HUDEP-2 (cell line): ENCODE measurements around the gene STK32B.
A peak's percentile ranks its signal among the peaks of the same experiment; 100 is the strongest.

ENCODE experiments used
- DNase-seq, 76 experiments: peaks; one replicate each; lab custom pipeline; 2025; ENCODE audit not compliant: unreplicated experiment in 76 of 76; lab: John Stamatoyannopoulos, UW

The STK32B gene

DNA sequence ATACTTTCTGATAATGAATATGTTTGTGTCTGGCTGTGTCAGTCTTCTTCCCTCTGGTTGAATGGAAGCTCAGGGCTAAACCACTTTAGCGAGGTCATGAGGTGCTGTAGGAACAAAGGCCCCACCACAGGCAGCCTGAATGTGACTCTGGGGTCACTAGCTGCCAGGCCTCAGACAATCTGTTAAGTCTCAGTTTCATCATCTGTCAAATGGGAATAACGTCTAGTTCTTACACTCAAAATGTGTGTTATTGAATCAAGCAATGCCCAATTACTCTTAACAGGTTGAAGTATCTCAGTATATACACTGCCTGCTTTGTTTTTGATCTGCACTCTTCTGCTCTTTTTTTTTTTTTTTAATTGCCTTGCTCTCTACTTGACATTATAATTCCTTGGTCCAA is 148.6 kb downstream of the STK32B start:
- no peak for DNase-seq

- no peak for DNase-seq
Observed at GRCh38 chr4:5200513-5200912, 149.2 kb downstream of the STK32B start.

DNA sequence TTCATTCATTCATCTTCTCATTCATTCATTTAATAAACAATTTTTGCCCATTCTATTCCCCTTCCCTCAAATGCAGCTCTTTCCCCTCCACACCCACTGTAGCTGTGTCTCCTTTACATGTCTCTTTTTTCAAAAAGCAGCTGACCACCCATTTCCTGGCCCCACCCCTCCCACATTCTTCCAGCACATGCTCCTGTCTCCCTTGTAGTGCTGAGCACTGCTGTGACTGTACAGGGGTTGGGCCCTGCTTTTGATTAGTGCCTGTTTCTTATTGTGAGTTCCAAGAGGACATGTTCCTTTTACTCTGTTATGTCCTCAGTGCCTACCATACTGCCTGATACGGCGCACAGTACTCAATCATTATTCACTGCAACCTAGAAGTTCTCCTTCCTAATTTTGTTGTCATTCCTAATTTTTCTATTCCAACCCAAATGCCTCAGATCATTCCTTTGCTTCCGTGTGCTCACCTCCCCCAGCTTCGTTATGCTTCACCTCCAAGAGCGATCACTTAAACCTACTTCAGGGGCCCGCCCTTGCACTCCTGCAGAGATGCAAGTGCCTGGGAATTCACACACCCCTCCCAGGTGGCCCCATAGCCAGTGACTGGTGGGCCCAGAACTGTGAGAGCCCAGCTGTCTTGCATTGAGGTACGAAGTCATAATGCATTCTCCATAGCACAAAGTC is 152.2 kb downstream of the STK32B start:
- DNase-seq, result no peak

GRCh38 chr4:5203993-5204310 is 152.7 kb downstream of the STK32B start:
- no peak for DNase-seq

DNA sequence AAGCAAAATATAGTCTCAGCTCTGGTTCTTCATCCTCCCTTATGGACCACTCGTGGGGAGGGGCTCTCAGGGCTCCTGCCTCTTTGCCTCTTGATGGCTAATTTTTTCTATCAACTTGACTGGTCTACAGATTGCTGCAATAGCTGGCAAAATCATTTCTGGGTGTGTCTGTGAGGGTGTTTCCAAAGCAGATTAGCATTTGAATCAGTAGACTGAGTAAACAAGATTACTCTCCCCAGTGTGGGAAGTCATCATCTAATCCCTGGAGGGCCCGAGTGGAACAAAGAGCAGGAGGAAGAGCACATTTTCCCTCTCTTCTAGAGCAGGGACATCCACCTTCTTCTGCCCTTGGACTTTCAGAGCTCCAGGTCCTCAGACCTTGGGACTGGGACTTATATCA is 153.5 kb downstream of the STK32B start:
- DNase-seq, result no peak

GRCh38 chr4:5206016-5206790 is 154.9 kb downstream of the STK32B start:
- DNase-seq, result peak in 2 of 76 experiments; percentile 7 to 12

DNA sequence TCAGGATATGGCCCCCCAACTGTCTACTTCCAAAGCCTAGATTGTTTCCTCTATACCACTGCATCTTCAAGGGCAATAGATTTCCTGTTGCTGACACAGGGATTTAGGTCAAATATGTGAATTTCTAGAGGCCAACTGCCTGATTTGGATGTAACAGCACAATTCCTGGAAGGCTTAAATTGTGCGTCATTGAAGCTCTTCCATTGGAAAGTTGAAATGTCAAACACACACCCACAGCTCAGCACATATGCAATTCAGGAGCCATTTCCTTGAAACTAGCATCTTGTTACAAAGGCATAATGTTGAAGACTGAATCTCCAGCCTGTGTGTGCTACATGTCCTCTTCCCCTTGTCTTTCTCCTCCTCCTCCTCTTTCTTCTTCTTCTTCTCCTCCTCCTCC is 158.6 kb downstream of the STK32B start:
- no peak for DNase-seq

GRCh38 chr4:5211282-5211839 is 160.1 kb downstream of the STK32B start:
- DNase-seq, result no peak

DNA sequence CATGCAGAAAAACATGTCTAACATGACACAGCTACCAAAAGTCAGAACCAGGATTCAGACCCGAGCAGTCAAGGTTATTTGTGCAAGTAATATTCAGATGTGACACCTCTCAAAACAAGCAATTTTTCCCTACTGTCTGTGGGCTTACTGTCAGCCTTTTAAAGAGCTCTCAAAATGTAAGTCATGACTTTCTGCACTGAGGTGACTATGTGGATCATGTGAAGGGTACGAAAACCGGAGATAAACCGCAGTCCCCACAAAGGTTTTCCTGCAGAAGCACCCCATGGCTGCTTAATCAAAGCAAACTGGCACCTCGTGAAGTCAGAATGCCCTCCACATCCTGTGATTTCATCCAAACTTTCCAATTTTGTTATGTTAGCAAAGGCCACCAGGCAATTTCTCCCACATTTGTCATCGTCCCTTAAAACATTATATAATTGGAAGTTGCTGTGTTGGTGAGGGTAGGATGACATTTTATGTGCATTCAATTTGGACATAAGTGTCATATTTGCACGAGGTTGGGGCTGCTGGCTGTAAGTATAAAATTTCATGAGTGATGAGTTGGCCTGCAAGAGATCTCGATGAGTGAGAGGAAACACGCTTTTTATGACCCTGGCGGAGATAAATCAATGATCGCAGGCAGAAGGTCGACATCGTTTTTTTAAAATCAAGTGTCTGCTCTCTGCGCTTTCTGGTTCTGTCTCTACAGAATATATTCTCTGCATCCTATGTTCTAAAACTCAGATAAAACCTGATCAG is 161.2 kb downstream of the STK32B start:
- no peak for DNase-seq

DNA sequence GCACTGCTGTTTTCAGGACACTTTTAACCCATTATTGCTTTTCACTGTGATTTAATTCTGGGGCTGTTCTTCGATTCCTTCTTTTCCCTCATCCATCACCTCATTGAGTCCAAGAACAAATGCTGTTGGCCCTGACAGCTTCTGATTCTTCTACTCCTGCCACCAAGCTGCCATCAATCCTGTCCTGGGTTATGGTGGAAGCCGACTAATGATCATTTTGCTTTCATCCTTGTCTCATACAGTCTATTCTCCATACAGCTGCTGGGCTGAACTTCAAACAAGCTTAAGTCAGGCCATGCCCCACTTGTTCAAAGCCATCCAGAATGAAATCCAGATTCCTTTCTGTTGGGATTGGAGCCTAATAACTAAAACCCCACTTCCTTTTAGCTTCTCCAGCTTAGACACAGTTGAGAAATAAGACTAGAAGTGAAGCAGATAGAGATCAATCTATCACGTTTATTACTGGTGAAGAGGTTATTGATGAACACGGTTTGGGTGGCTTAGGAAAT is 161.9 kb downstream of the STK32B start:
- DNase-seq, result no peak

DNA sequence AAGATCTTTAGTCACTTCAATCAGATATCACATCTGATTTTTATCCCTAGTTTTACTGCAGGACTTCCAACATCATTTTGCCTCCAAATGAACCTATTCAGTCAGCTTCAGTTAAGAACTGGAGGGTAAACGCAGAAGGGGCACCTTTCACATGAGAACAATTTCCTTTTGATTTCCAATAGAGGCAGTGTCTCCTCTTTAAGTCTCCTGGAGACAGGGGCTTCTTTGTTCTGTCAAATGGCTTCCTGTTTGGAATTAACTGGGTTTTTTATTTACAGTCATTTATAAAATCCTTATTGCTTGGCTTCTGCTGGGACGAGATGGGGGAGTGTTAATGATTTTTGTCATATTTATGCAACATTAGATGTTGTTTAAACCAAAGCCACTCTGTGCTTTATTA is 164.0 kb downstream of the STK32B start:
- no peak for DNase-seq

GRCh38 chr4:5217421-5217820 is 166.1 kb downstream of the STK32B start:
- no peak for DNase-seq

- DNase-seq, result no peak
Observed at GRCh38 chr4:5218376-5219069, 167.2 kb downstream of the STK32B start.

DNA sequence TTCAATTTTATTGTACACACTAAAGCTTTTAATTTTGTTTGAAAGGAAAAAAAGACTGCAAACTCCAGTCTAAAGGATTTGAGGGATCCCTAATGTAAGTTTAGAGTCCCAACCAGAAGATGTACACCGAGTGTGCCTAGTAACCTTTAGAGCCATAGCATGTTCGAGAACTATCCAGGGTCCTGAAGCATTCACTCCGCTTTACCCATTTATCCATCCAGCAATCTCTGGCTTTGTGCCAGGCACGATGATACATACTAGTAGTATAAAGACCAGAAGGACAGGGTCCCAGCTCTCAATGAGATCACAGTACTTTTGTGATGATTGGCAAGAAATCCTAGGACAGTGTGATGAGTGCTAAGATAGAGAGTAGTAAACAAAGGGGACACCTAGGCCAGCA is 168.7 kb downstream of the STK32B start:
- peak in 56 of 76 experiments; percentile 2 to 74 (median 44) for DNase-seq

GRCh38 chr4:5222047-5222446 is 170.8 kb downstream of the STK32B start:
- no peak for DNase-seq

GRCh38 chr4:5222951-5223350 is 171.7 kb downstream of the STK32B start:
- no peak for DNase-seq

- DNase-seq, result no peak
Observed at GRCh38 chr4:5224340-5224739, 173.1 kb downstream of the STK32B start.

DNA sequence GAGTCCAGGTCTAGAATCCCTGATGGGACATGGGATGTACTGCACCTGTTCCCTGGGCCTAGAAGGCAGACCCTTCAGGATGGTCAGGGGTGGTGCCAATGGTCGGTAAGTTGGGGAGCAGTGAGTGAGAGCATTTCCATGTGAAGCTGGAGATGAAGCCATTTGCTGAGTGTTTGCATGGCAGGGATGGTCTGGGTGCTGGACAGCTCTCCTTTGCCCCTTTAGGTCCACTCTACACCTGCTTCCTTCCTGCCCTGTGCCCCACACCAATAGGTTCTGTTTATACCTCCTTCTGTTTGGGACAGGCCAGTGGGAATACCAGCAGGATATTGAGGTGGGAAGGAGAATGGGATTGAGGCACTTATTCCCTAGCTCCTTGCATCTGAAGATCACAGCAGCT is 181.3 kb downstream of the STK32B start:
- no peak for DNase-seq

- DNase-seq, result no peak
Observed at GRCh38 chr4:5237086-5237660, 185.9 kb downstream of the STK32B start.

- DNase-seq, result no peak
Observed at GRCh38 chr4:5238173-5238572, 186.9 kb downstream of the STK32B start.
